ENCODE results near the gene RHBG.
"Not testable (repeated sequence)": the region's sequence is repeated elsewhere in the genome, so short reads cannot be mapped to it uniquely, and the experiment has no call there.

Gene RHBG
- 0 to 0.36 (median 0.11) reads per million in 4 experiments for total RNA-seq

GRCh38 chr1:156368889-156369684 is at the start of gene RHBG:
Gene RHBG, plus strand, starts transcription at chr1:156369211. Its CDS starts 39 bp downstream, at chr1:156369250.
- DNase-seq = no peak

- DNase-seq = no peak
These were observed 49.3 kb upstream of the RHBG start for GRCh38 chr1:156319664-156320063.

- DNase-seq = no peak
These were observed 48.5 kb upstream of the RHBG start for GRCh38 chr1:156320560-156320959.

- not testable (repeated sequence) for DNase-seq
These were observed 45.8 kb upstream of the RHBG start for GRCh38 chr1:156323179-156323578.

GRCh38 chr1:156336242-156336641 is 32.8 kb upstream of the RHBG start:
- DNase-seq = no peak

GRCh38 chr1:156337052-156337887 is 31.7 kb upstream of the RHBG start:
- DNase-seq = no peak

GRCh38 chr1:156337888-156338179 is 31.2 kb upstream of the RHBG start:
- DNase-seq = no peak

- DNase-seq = peak; percentile 98
These were observed 30.6 kb upstream of the RHBG start, which contains the start of the genes CCT3 and TSACC for GRCh38 chr1:156338180-156338976. Gene CCT3, minus strand, starts transcription at chr1:156338292. Its CDS starts 108 bp downstream, at chr1:156338184. Gene TSACC, plus strand, starts transcription at chr1:156338526. Its CDS starts 1,232 bp downstream, at chr1:156339758.

GRCh38 chr1:156342166-156342955 is 26.6 kb upstream of the RHBG start:
- no peak for DNase-seq

GRCh38 chr1:156344409-156344808 is 24.6 kb upstream of the RHBG start:
- no peak for DNase-seq

GRCh38 chr1:156346035-156346434 is 23.0 kb upstream of the RHBG start:
- not testable (repeated sequence) for DNase-seq

GRCh38 chr1:156346636-156347035 is 22.4 kb upstream of the RHBG start:
- no peak for DNase-seq

- no peak for DNase-seq
These were observed 21.7 kb upstream of the RHBG start for GRCh38 chr1:156347331-156347730.

- DNase-seq = not testable (repeated sequence)
These were observed 16.5 kb upstream of the RHBG start for GRCh38 chr1:156352481-156352880.

- DNase-seq = no peak
These were observed 12.6 kb upstream of the RHBG start for GRCh38 chr1:156356262-156356874.

- DNase-seq = peak; percentile 33
These were observed 12.0 kb upstream of the RHBG start for GRCh38 chr1:156356875-156357534.

GRCh38 chr1:156357977-156358376 is 11.0 kb upstream of the RHBG start:
- DNase-seq = no peak

GRCh38 chr1:156358641-156359040 is 10.4 kb upstream of the RHBG start:
- no peak for DNase-seq

GRCh38 chr1:156359249-156359648 is 9.8 kb upstream of the RHBG start:
- DNase-seq = no peak

- no peak for DNase-seq
These were observed 9.0 kb upstream of the RHBG start for GRCh38 chr1:156359973-156360372.

- DNase-seq = no peak
These were observed 8.5 kb upstream of the RHBG start for GRCh38 chr1:156360534-156360933.
